ENCODE results near the gene MYO18B. TPM values are rescaled to one million over a fixed set of nuclear protein-coding genes. Genes with fewer than 3 reads are reported as not detected.

MYO18B gene
- total RNA-seq, 2 experiments from 2014 or later = 0.11 to 0.22 TPM

GRCh38 chr22:25899566-25899965 is 157.6 kb downstream of the MYO18B start:
- no peak for TF ChIP-seq CTCF (IDR thresholded peaks at IDR 0.05)
- Mint-ChIP-seq H3K4me3 (no peak overlapping the region), H3K4me1 (ENCODE audit: low read depth) (no peaks in the 10 kb centered on the region), H3K27me3 (peaks cover 34% of the 10 kb centered on the region), H3K9me3 (no peaks in the 10 kb centered on the region), H3K27ac (no peak overlapping the region), H3K36me3 (ENCODE audit: low read depth) (no peaks in the 10 kb centered on the region)
- CTCF ChIA-PET = no interaction called here
- H3K4me1 ChIP-seq (ENCODE audit: insufficient read depth, low read length) = no peaks in the 10 kb centered on the region
- no peaks in the 10 kb centered on the region for H3K9me3 ChIP-seq (ENCODE audit: control insufficient read depth in 1 of 2, insufficient read depth in 1 of 2, low read length in 2 of 2)
- H3K4me3 ChIP-seq (ENCODE audit: low read length) = no peak overlapping the region
- no peaks in the 10 kb centered on the region for H3K36me3 ChIP-seq (ENCODE audit: insufficient read depth, low read length)
- intact Hi-C loops (cut with DNase I, micrococcal nuclease) = loop anchor here in 1 of 2 experiments (10.0 kb wide), 1 partner anchor 435 kb away; no protein-coding TSS in a partner anchor
- DNase-seq (no peak), ATAC-seq (ENCODE audit: poor library complexity) (no peak)
- H3K27me3 ChIP-seq (ENCODE audit: control insufficient read depth in 1 of 2, insufficient read depth in 2 of 2, low read length in 2 of 2) = peaks cover 0 to 6% of the 10 kb centered on the region in 2 experiments
- POLR2A ChIA-PET = no interaction called here
- no peak overlapping the region for H3K27ac ChIP-seq (ENCODE audit: low read depth in 1 of 2, low read length in 2 of 2)

GRCh38 chr22:25900390-25900789 is 158.4 kb downstream of the MYO18B start:
- Histone ChIP-seq H3K27ac (ENCODE audit: low read depth in 1 of 2, low read length in 2 of 2) (no peak overlapping the region), H3K4me1 (ENCODE audit: insufficient read depth, low read length) (no peaks in the 10 kb centered on the region), H3K9me3 (ENCODE audit: control insufficient read depth in 1 of 2, insufficient read depth in 1 of 2, low read length in 2 of 2) (no peaks in the 10 kb centered on the region), H3K36me3 (ENCODE audit: insufficient read depth, low read length) (no peaks in the 10 kb centered on the region), H3K4me3 (ENCODE audit: low read length) (no peak overlapping the region), H3K27me3 (ENCODE audit: control insufficient read depth in 1 of 2, insufficient read depth in 2 of 2, low read length in 2 of 2) (peaks cover 0 to 6% of the 10 kb centered on the region in 2 experiments)
- no peak overlapping the region for H3K4me3 Mint-ChIP-seq
- H3K27ac Mint-ChIP-seq = no peak overlapping the region
- H3K36me3 Mint-ChIP-seq (ENCODE audit: low read depth) = no peaks in the 10 kb centered on the region
- intact Hi-C loops (cut with DNase I, micrococcal nuclease) = no loop called here
- no peak for ATAC-seq (ENCODE audit: poor library complexity)
- no peaks in the 10 kb centered on the region for H3K9me3 Mint-ChIP-seq
- no peak for DNase-seq
- POLR2A ChIA-PET = no interaction called here
- H3K27me3 Mint-ChIP-seq = peaks cover 28% of the 10 kb centered on the region
- TF ChIP-seq CTCF (IDR thresholded peaks at IDR 0.05) = no peak
- CTCF ChIA-PET = no interaction called here
- no peaks in the 10 kb centered on the region for H3K4me1 Mint-ChIP-seq (ENCODE audit: low read depth)

GRCh38 chr22:25900880-25901279 is 158.9 kb downstream of the MYO18B start:
- no peaks in the 10 kb centered on the region for H3K36me3 ChIP-seq (ENCODE audit: insufficient read depth, low read length)
- no peak for DNase-seq
- intact Hi-C loops (cut with DNase I, micrococcal nuclease) = no loop called here
- CTCF ChIA-PET = no interaction called here
- H3K27ac Mint-ChIP-seq = no peak overlapping the region
- H3K4me3 Mint-ChIP-seq = no peak overlapping the region
- H3K9me3 ChIP-seq (ENCODE audit: control insufficient read depth in 1 of 2, insufficient read depth in 1 of 2, low read length in 2 of 2) = no peaks in the 10 kb centered on the region
- H3K36me3 Mint-ChIP-seq (ENCODE audit: low read depth) = no peaks in the 10 kb centered on the region
- H3K9me3 Mint-ChIP-seq = no peaks in the 10 kb centered on the region
- H3K4me3 ChIP-seq (ENCODE audit: low read length) = no peak overlapping the region
- no peaks in the 10 kb centered on the region for H3K4me1 ChIP-seq (ENCODE audit: insufficient read depth, low read length)
- H3K4me1 Mint-ChIP-seq (ENCODE audit: low read depth) = no peaks in the 10 kb centered on the region
- H3K27me3 Mint-ChIP-seq = peaks cover 23% of the 10 kb centered on the region
- no peak for TF ChIP-seq CTCF (IDR thresholded peaks at IDR 0.05)
- peaks cover 0 to 6% of the 10 kb centered on the region in 2 experiments for H3K27me3 ChIP-seq (ENCODE audit: control insufficient read depth in 1 of 2, insufficient read depth in 2 of 2, low read length in 2 of 2)
- no peak for ATAC-seq (ENCODE audit: poor library complexity)
- POLR2A ChIA-PET = no interaction called here
- no peak overlapping the region for H3K27ac ChIP-seq (ENCODE audit: low read depth in 1 of 2, low read length in 2 of 2)

Data from CD4-positive, alpha-beta T cell (primary cell).